ENCODE measurements around the gene CCT7.
A peak's percentile ranks its signal among the peaks of the same experiment; 100 is the strongest.
"Not testable (repeated sequence)": the region's sequence is repeated elsewhere in the genome, so short reads cannot be mapped to it uniquely, and the experiment has no call there.

Gene CCT7

GRCh38 chr2:73255907-73256617 is 22.0 kb downstream of the CCT7 start:
- DNase-seq = no peak

GRCh38 chr2:73256618-73256922 is 22.5 kb downstream of the CCT7 start:
- DNase-seq = no peak

DNA sequence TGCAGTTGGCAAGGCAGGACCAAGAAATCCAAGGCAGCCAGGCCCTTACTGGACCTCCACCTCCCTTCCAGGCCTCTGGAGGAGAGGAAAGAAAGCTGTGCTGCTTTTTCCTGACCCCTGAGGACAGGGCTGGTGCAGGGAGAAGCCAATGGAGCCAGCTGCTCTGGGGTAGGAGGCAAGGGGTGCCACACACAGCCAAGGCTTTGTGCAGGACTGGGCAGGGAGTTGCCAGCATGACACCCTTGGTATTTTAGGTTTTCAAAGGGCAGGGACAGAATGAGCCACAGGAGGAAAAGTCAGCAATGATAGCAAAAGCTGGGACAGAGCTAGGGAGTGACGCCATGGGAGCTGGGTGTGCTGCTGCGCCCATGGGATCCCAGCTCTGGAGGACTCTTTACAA is 22.9 kb downstream of the CCT7 start:
- no peak for DNase-seq

DNA sequence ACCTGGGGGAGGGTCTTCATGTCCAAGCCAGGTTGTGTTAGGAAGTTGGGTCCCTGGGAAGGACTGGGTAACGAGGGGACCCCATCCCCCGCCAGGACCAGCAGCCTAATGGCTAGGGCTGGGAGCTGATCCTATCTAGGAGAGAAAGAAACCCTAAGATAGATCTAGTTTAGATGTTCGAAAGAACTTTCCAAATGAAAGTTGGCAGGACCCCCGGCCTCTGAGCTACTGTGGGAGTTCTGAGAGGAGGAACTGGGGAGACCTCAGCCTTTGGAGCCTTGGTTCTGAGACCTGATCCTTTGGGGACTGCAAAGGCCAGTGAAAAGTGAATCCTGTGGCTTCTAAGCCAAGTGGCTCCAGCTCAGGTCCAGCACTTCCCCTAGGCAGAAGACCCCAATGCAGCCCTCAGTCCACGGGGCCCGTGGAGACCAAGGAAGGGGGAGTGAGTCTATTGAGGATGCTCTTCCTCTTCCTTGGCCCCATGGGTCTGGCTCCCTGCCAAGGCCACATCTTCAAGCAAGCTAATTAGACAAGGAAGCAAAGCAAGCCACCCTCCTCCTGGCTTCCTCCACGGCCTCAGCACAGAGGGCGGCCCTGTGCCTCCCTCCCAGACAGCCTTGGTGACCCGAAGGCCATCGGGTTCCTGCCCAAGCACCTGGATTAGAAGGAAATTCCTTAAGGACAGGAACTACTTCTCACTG is 23.5 kb downstream of the CCT7 start:
- no peak for DNase-seq

DNA sequence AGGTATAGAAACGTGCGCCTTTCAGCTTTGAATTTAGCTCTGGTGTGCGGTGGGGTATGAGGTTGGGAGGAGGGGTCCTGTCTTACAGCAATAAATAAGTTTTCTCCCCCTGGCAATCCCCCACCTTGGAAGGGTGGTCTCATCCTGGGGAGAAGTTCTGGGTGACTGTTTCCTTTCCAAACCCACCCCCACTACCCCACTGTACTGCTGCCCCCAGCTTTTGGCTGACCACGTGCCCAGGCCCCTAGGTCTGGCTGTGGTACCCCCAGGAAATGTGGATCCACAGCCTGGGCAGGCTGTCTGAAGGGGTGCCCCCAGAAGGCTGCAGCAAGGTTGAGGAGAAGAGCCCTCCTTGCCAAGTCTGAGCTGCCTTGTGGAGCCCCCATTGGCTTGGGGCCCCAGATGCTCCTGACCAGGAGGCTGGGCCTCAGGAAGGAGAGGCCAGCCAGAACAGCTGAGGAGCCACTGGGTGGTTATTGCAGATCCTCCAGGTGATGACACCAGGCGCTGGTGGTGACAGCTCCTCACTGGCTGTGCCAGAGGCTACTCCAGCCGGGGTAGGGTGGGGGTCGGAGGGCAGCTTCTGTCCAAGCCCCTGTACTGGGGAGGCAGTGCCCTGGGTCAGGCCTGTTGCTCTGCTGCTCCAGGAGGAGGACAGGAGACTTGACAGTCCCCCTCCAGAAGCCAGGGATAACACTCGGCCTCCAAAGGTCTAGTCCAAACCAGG is 24.2 kb downstream of the CCT7 start:
- DNase-seq = no peak

GRCh38 chr2:73258913-73259215 is 24.8 kb downstream of the CCT7 start:
- no peak for DNase-seq

DNA sequence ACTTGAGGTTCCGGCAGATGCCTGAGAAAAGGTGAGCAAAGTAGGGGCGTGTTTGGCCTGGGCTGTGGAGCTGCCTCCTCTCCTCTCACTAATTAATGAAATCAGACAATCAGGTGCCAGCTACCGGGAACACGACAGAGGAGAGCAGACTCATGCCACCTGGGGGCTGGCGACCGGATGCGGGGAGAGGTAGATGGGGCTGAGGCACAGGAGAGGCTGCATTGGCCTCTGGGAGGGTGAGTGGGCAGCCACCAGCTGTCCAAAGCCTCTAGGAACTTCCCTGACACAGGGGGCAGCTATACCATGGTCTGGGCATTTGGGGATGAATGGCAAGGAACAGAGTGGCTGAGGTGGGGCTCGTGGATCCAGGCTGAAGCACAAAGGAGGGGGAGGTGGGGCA is 25.2 kb downstream of the CCT7 start:
- no peak for DNase-seq

- DNase-seq = no peak
These were observed 25.7 kb downstream of the CCT7 start for GRCh38 chr2:73259704-73260337.

- no peak for DNase-seq
These were observed 26.4 kb downstream of the CCT7 start for GRCh38 chr2:73260338-73260984.

DNA sequence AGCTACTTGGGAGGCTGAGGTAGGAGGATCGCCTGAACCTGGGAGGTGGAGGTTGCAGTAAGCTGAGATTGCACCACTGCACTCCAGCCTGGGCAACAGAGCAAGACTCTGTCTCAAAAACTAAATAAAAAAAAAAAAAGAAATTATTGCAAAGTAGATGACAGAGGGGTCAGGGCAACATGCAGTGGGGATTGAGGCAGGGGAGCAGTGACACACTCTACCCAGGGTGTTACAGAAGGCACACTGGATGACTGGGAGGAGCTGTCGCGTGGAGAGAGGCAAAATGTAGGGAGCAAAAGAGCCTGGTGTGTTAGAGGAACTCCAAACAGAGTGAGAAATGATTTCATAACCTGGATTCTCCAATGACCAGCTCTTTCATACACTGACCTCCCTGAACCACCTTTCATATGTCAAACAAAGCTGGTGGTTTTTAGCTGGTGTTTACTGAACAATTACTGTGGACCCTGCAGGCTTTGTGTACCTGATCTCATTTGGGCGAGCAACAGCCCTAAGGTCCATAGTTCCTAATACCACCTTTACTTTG is 28.1 kb downstream of the CCT7 start:
- no peak for DNase-seq

DNA sequence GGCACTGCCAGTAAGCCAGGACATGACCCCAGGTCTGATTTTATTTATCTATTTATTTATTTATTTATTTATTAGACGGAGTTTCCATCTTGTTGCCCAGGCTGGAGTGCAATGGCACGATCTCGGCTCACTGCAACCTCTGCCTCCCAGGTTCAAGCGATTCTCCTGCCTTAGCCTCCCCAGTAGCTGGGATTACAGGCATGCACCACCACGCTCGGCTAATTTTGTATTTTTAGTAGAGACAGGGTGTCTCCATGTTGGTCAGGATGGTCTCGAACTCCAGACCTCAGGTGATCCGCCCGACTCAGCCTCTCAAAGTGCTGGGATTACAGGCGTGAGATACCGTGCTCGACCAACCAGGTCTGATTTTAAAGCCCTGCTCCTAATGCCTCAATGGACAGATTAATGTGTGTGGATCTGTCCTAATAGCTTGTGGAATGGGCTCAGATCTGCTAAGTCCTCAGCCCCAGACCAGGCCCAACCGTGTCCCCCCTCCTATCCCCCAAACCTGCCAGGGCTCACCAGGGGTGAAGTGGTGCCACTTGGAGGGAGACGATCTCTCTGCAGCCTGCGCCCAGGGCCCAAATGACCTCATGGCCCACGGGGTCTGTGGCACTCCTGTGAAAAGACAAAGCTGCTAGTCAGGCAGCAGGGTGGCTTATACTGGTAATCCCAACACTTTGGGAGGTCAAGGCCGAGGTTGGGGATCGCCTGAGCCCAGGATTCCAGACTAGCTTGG is 28.8 kb downstream of the CCT7 start:
- not testable (repeated sequence) for DNase-seq

GRCh38 chr2:73263540-73264331 is 29.6 kb downstream of the CCT7 start:
- no peak for DNase-seq

DNA sequence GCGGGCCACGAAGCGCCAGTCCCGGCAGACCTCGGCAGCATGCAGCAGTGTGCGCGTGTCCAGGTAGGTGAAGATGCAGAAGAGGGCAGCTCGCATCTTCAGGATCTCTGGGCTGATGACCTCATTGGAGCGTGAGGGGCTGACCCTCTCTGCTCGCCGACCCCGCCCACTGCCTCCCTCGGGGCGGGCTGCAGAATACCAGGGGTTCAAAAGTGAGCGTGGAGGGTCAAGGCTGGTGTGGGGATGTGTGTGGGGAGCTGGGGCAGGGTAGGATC is 30.2 kb downstream of the CCT7 start:
- DNase-seq = no peak

GRCh38 chr2:73264783-73265182 is 30.7 kb downstream of the CCT7 start:
- no peak for DNase-seq

DNA sequence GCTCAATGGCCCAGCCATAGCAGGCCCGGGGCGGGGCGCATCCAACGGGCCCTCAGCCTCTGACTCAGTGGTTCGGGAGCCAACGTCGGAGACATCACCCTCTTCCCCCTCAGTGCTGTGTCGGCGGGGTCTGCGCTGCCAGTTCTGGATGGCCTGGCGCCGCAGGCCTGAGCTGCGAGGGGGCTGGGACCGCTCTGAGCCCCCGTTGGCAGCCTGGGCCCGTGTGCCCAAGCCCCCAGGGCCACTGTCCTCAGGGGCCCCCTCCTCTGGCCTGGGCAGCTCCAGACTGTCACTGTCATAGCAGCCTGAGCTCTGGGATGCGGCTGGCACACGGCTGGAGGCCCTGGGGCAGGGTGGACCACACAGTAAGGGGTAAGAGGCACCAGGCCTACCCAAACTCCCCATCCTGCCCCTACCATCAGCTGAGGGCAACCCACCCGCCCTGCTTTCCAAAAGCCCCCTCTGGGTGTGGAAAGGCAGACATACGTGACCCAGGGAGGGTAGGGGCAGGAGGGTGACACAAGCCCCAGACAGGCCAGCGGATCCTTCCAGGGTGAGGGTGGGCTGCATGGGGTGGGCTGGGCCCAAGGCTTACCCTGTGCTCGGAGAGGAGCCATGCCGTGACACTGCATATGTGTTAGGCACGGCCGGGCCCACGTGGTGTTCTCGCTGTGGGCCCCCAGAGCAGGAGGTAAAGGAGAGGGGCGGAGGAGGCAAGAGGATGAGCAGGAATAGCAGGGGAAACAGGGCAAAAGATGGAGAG is 31.4 kb downstream of the CCT7 start:
- DNase-seq = no peak

GRCh38 chr2:73266061-73266901 is 32.2 kb downstream of the CCT7 start:
- DNase-seq = no peak

DNA sequence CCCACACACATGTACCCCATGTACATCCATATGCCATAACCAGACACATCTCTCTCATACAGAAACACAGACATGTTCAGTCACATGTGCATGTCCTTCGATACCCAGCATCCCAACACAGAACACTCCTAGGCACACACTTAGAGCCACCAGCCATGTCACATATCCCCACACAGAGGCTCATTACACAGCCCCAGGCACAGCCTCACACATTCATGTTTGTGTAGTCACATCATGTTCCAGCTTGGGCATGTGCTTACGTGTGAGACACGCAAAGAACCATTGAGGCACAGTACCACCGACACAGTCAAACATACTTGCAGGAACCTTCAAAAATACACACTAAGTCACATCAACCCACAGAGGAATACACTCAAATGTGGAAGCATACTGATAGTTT is 32.9 kb downstream of the CCT7 start:
- DNase-seq = no peak

- no peak for DNase-seq
These were observed 34.3 kb downstream of the CCT7 start for GRCh38 chr2:73268366-73268829.

DNA sequence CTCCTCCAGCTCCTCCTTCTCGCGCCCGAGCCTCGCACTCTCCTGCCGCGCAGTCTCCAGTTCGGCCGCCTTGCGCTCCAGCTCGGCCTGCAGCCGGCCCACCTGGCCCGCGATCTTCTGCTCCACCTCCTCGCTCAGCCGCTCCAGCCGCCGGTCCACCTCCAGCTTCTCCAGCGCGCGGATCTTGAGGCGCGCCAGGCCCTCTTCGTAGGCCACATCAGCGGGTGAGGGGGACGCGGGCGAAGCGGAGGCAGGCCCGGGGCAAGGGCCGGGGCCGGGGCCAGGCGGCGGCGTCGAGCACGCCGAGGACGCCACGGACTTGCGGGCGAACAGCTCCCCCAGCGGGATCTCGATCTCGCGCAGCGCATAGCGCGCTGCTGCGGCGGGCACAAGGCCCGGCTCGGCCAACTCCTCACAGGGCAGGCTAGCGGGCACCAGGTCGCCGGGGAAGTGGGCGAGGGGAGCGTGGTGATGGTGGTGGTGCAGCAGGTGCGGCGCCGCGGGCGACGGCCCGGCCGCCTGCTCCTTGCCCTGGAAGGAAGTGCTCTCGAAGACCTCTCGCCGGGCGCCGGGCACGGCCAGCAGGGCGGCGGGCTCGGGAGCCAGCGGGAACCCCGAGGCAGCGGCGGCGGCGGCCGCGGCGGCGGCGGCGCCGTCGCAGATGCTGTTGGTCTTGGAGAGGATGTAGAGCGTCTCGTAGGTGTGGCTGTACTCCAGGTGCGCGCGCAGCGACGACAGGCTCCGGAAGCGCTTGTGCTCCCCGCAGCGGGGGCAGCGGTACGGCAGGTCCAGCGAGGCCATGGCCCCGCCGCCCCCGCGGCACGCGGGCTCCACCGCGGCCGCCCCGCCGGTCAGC is 35.0 kb downstream of the CCT7 start:
- peak; percentile 89 to 94 for DNase-seq
